K562 (cell line): ENCODE measurements around the gene DNAJC1. TPM values are rescaled to one million over a fixed set of nuclear protein-coding genes. Genes with fewer than 3 reads are reported as not detected.

Source experiments
- CBX3 ChIP-seq, 2 experiments: IDR thresholded peaks; 1 replicate in 1 of 2; 2 replicates in 1 of 2; pipeline ENCODE4 v1.6.1; 2012; ENCODE audit warnings: inconsistent platforms in 2 of 2, low read length in 2 of 2, borderline replicate concordance in 1 of 2, control low read depth in 1 of 2
- E2F3 ChIP-seq: fragments of 250-450 bp; sonication (Bioruptor Pico); IDR thresholded peaks from 2 replicates; pipeline ENCODE4 v1.4.0; 2020; ENCODE audit warnings: mild to moderate bottlenecking
- ESRRA ChIP-seq: fragments of 450-650 bp; IDR thresholded peaks from 2 replicates; pipeline ENCODE4 v1.6.1; 2014; ENCODE audit warnings: low read depth, mild to moderate bottlenecking, moderate library complexity, borderline replicate concordance
- ETV1 ChIP-seq: fragments of 450-650 bp; conservative IDR thresholded peaks from 2 replicates; pipeline ENCODE4 v1.6.1; 2016; ENCODE audit warnings: missing genetic modification characterization, control low read depth, low read depth, missing compliant biosample characterization
- FOSL1 ChIP-seq: fragments of 200-800 bp; sonication (Bioruptor generic); conservative IDR thresholded peaks from 2 replicates; pipeline ENCODE4 v1.6.1; 2016; ENCODE audit warnings: missing genetic modification characterization, missing compliant biosample characterization
- KHSRP ChIP-seq: fragments of 450-650 bp; IDR thresholded peaks from 2 replicates; pipeline ENCODE4 v1.6.1; 2017
- LCOR ChIP-seq: sonication (generic); formaldehyde crosslinking; IDR thresholded peaks from 2 replicates; pipeline ENCODE4 v1.8.0; 2022; ENCODE audit warnings: mild to moderate bottlenecking, missing genetic modification reagents
- POLR2AphosphoS5 ChIP-seq: IDR thresholded peaks from 2 replicates; pipeline ENCODE4 v1.6.1; 2011; ENCODE audit warnings: mild to moderate bottlenecking, low read depth, low read length, moderate library complexity; ENCODE audit not compliant: control insufficient read depth, insufficient read depth
- SMARCE1 ChIP-seq: fragments of 450-650 bp; IDR thresholded peaks from 2 replicates; pipeline ENCODE4 v1.7.1; 2016; ENCODE audit warnings: mild to moderate bottlenecking
- SOX6 ChIP-seq: fragments of 450-650 bp; IDR thresholded peaks from 2 replicates; pipeline ENCODE4 v1.6.1; 2014; ENCODE audit warnings: mild to moderate bottlenecking
- TAF15 ChIP-seq: fragments of 200-400 bp; formaldehyde crosslinking; IDR thresholded peaks from 2 replicates; pipeline ENCODE4 v1.6.1; 2017; ENCODE audit warnings: mild to moderate bottlenecking, low read depth, low read length, moderate library complexity
- TCF7L2 ChIP-seq: fragments of 150-350 bp; IDR thresholded peaks from 2 replicates; pipeline ENCODE4 v1.6.1; 2016; ENCODE audit warnings: low read depth, mild to moderate bottlenecking, low read length, moderate library complexity
- TEAD1 ChIP-seq, 2 experiments: fragments of 450-650 bp in 1 of 2; sonication (generic) in 1 of 2; formaldehyde crosslinking; IDR thresholded peaks; 2 replicates each; pipeline versions ENCODE4 v1.4.0 to v1.8.0; 2020 to 2022; ENCODE audit warnings: mild to moderate bottlenecking in 2 of 2, missing genetic modification reagents in 1 of 2
- ZFX ChIP-seq: sonication (generic); formaldehyde crosslinking; IDR thresholded peaks from 2 replicates; pipeline ENCODE4 v1.8.0; 2022; ENCODE audit warnings: mild to moderate bottlenecking, missing genetic modification reagents, moderate library complexity
- ZNF354B ChIP-seq: fragments of 250-450 bp; sonication (Bioruptor Pico); IDR thresholded peaks from 2 replicates; pipeline ENCODE4 v1.4.0; 2020
- ZNF785 ChIP-seq: fragments of 250-450 bp; sonication (Bioruptor Pico); IDR thresholded peaks from 2 replicates; pipeline ENCODE4 v1.4.0; 2020; ENCODE audit warnings: mild to moderate bottlenecking
- polyA plus RNA-seq, 8 experiments: library from polyadenylated mRNA; depleted of rRNA in 4 of 8; stranded (reverse) in 5 of 8; unstranded in 3 of 8; fragments of >200 nt; fragmentation: Nextera tagmentation in 2 of 8; fragmentation: Illumina TruSeq in 1 of 8; extraction: Ambion mirVana in 2 of 8; extraction: Trizol in 1 of 8; gene quantifications; 2 replicates each; pipeline versions ENCODE4 v1.2.1 to v1.2.3, GENCODE V29; 2011 to 2014; ENCODE audit warnings: inconsistent platforms in 1 of 8, missing spikeins in 1 of 8
- total RNA-seq, 7 experiments: library from RNA; depleted of rRNA in 6 of 7; stranded (reverse); fragments of >200 nt in 6 of 7; fragmentation: Illumina TruSeq in 2 of 7; extraction: Trizol in 2 of 7; gene quantifications; 2 replicates each; pipeline versions ENCODE4 v1.2.1 to v1.2.3, GENCODE V29; 2011 to 2021; ENCODE audit warnings: low replicate concordance in 1 of 7
- TF ChIP-seq, protein P1 (sequence below): fragments of 450-650 bp; IDR thresholded peaks from 2 replicates; pipeline ENCODE4 v1.6.1; 2016; ENCODE audit warnings: low read depth, mild to moderate bottlenecking, moderate library complexity
- TF ChIP-seq, protein P2 (sequence below): sonication (generic); IDR thresholded peaks from 2 replicates; pipeline ENCODE4 v1.6.1; 2016
- TF ChIP-seq, protein P3 (sequence below), 2 experiments: fragments of 450-650 bp in 1 of 2; sonication (generic) in 1 of 2; formaldehyde crosslinking in 1 of 2; IDR thresholded peaks in 1 of 2; conservative IDR thresholded peaks in 1 of 2; 2 replicates each; pipeline versions ENCODE4 v1.6.1 to v1.8.1; 2016 to 2023; ENCODE audit warnings: mild to moderate bottlenecking in 2 of 2, moderate library complexity in 2 of 2, inconsistent platforms in 1 of 2, missing genetic modification reagents in 1 of 2
- TF ChIP-seq, protein P4 (sequence below), 2 experiments: fragments of 450-650 bp; conservative IDR thresholded peaks; 2 replicates each; pipeline ENCODE4 v1.6.1; 2017; ENCODE audit warnings: mild to moderate bottlenecking in 2 of 2, moderate library complexity in 2 of 2
- TF ChIP-seq, protein P5 (sequence below): fragments of 200-400 bp; formaldehyde crosslinking; IDR thresholded peaks from 2 replicates; pipeline ENCODE4 v1.6.1; 2017; ENCODE audit warnings: mild to moderate bottlenecking, low read depth, low read length, moderate library complexity

Gene DNAJC1
- total and polyA plus RNA-seq, 9 of the 15 experiments (the other 6 are each of a cell fraction or from before 2014, with no cell fraction given) = 5.4 to 77.6 (median 40.3) TPM

DNA sequence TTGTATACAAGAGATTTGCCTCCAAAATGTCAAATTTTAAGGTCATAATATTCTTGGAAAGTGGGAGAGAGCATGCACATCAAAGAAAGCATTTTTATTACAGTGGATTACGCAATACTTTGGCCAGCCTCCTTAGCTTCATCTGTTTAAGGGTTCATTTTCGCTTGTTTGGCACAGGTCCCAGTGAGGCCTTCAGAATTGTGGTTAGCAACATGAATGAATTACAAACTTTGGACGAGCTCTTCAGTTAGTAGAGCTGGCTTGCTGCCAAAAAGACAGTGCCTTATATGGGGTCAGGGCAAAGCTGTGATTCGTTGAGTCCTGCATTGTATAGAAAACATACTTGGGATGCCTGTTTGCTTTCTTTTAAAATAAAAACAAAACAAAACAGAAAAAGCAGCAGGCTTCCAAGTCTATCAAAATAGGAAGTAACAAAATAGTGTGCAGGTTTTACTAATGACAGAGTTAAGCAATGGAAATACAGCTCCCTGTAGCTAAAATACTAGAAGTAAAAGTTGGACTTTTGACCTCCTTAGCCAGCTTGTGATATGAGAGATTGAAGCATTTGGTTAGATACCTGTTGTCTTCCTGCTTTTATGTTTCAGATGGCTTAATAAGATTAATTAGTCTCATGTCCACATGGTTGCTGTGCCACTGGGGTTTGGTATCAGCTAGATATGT, 278.7 kb downstream of the DNAJC1 start (continued):
- TF ChIP-seq, protein P1, sequence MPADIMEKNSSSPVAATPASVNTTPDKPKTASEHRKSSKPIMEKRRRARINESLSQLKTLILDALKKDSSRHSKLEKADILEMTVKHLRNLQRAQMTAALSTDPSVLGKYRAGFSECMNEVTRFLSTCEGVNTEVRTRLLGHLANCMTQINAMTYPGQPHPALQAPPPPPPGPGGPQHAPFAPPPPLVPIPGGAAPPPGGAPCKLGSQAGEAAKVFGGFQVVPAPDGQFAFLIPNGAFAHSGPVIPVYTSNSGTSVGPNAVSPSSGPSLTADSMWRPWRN = peak; percentile 49; the same call in 1 of the 2 replicates
- no peak for TF ChIP-seq E2F3
- peak in 1 of 2 experiments; percentile 63; a peak in 1 of 4 replicates for TF ChIP-seq TEAD1 (CRISPR knock-in tag; IDR thresholded peaks at IDR 0.05)
- TF ChIP-seq POLR2AphosphoS5 = peak; percentile 60; the same call in 1 of the 2 replicates
- peak; percentile 39; the same call in 1 of the 2 replicates for TF ChIP-seq ZFX (CRISPR knock-in tag)
- TF ChIP-seq LCOR = peak; percentile 41; the same call in 1 of the 2 replicates
- TF ChIP-seq FOSL1 = peak; percentile 38
- peak; percentile 51; the same call in 1 of the 2 replicates for TF ChIP-seq SMARCE1
- TF ChIP-seq ETV1 (tag) = no peak
- TF ChIP-seq, protein P2, sequence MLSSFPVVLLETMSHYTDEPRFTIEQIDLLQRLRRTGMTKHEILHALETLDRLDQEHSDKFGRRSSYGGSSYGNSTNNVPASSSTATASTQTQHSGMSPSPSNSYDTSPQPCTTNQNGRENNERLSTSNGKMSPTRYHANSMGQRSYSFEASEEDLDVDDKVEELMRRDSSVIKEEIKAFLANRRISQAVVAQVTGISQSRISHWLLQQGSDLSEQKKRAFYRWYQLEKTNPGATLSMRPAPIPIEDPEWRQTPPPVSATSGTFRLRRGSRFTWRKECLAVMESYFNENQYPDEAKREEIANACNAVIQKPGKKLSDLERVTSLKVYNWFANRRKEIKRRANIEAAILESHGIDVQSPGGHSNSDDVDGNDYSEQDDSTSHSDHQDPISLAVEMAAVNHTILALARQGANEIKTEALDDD = 0 out of 2 replicates have a peak, but pooled peaks have one; percentile 27
- TF ChIP-seq ZNF354B (CRISPR knock-in tag) = no peak
- TF ChIP-seq CBX3 (IDR thresholded peaks at IDR 0.05; ENCODE audit: borderline replicate concordance in 1 of 2, low read length in 2 of 2) = peak in 1 of 2 experiments; percentile 39; a peak in 1 of 3 replicates
- no peak for TF ChIP-seq ZNF785 (CRISPR knock-in tag)
- peak; percentile 81 for TF ChIP-seq SOX6
- peak; percentile 81; the same call in 1 of the 2 replicates for TF ChIP-seq ESRRA
- no peak for TF ChIP-seq TCF7L2
- TF ChIP-seq, protein P3, sequence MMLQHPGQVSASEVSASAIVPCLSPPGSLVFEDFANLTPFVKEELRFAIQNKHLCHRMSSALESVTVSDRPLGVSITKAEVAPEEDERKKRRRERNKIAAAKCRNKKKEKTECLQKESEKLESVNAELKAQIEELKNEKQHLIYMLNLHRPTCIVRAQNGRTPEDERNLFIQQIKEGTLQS (IDR thresholded peaks at IDR 0.05) = peak; percentile 98
- TF ChIP-seq, protein P3 (CRISPR knock-in tag; conservative IDR thresholded peaks at IDR 0.05) = no peak
- no peak for TF ChIP-seq TAF15
- TF ChIP-seq, protein P4, sequence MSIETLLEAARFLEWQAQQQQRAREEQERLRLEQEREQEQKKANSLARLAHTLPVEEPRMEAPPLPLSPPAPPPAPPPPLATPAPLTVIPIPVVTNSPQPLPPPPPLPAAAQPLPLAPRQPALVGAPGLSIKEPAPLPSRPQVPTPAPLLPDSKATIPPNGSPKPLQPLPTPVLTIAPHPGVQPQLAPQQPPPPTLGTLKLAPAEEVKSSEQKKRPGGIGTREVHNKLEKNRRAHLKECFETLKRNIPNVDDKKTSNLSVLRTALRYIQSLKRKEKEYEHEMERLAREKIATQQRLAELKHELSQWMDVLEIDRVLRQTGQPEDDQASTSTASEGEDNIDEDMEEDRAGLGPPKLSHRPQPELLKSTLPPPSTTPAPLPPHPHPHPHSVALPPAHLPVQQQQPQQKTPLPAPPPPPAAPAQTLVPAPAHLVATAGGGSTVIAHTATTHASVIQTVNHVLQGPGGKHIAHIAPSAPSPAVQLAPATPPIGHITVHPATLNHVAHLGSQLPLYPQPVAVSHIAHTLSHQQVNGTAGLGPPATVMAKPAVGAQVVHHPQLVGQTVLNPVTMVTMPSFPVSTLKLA (conservative IDR thresholded peaks at IDR 0.05) = 0 out of 4 replicates have a peak, but pooled peaks of 1 of the 2 experiments have one; percentile 42
- no peak for TF ChIP-seq KHSRP
- TF ChIP-seq, protein P5, sequence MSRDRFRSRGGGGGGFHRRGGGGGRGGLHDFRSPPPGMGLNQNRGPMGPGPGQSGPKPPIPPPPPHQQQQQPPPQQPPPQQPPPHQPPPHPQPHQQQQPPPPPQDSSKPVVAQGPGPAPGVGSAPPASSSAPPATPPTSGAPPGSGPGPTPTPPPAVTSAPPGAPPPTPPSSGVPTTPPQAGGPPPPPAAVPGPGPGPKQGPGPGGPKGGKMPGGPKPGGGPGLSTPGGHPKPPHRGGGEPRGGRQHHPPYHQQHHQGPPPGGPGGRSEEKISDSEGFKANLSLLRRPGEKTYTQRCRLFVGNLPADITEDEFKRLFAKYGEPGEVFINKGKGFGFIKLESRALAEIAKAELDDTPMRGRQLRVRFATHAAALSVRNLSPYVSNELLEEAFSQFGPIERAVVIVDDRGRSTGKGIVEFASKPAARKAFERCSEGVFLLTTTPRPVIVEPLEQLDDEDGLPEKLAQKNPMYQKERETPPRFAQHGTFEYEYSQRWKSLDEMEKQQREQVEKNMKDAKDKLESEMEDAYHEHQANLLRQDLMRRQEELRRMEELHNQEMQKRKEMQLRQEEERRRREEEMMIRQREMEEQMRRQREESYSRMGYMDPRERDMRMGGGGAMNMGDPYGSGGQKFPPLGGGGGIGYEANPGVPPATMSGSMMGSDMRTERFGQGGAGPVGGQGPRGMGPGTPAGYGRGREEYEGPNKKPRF = no peak
